Measurements from ENCODE around the gene LY86. TPM values are rescaled to one million over a fixed set of nuclear protein-coding genes. Genes with fewer than 3 reads are reported as not detected.

The LY86 gene
- total and polyA plus RNA-seq, 9 of the 15 experiments (the other 6 are each of a cell fraction or from before 2014, with no cell fraction given): 0.08 to 0.20 TPM; not detected in 7

DNA sequence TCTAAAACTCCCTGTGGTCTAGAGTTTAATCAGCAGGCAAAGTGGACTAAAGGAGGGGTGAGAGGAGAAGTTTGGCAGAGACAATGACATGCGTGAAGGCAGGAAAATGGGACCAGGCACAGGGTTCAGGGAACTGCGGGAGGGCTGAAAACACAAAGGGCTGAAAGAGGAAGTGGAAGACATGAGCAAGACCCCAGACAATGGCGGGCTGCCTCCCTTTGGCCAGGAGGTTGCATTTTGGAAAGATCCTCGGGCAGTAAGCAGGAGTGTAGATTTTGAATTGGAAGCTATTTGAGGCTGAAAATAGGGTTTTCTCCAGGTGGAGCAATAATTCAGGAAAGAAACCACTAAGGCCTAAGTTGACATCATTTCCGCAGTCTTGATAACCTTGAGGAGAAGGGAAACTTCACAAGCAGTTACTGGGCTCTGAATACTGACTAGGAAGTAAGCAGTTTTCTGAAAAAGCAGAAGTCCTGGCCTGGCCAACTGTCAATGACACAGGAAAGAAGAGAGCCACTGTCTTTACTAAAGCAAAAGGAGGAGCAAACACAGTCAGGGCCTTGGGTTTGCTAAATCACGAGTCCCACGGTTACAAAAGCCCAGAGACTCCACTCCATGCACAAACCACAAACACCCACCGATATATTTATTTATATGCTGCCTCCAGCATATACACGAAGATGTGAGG, 3.4 kb downstream of the LY86 start (continued):
- TF ChIP-seq PCBP1 (IDR thresholded peaks at IDR 0.05; ENCODE audit: low read depth, low read length, poor library complexity, severe bottlenecking) (no peak), ETV5 (CRISPR knock-in tag; IDR thresholded peaks at IDR 0.05; ENCODE audit: low read depth) (no peak), HOMEZ (CRISPR knock-in tag; IDR thresholded peaks at IDR 0.05) (no peak), ZBTB8A (IDR thresholded peaks at IDR 0.05; ENCODE audit: partially characterized antibody) (no peak), HDGF (IDR thresholded peaks at IDR 0.05) (no peak), POLR2G (IDR thresholded peaks at IDR 0.05; ENCODE audit: low read depth, low read length) (no peak), KLF6 (CRISPR knock-in tag; IDR thresholded peaks at IDR 0.05; ENCODE audit: borderline replicate concordance) (no peak), ZNF436 (CRISPR knock-in tag; IDR thresholded peaks at IDR 0.05) (no peak), ZNF518B (CRISPR knock-in tag; IDR thresholded peaks at IDR 0.05) (no peak), RFX7 (CRISPR knock-in tag; IDR thresholded peaks at IDR 0.05) (no peak), SMAD4 (CRISPR knock-in tag; conservative IDR thresholded peaks at IDR 0.05) (peak; percentile 68), ARNT (IDR thresholded peaks at IDR 0.05) (no peak), MCM2 (IDR thresholded peaks at IDR 0.05; ENCODE audit: low read depth) (no peak), HMGXB4 (CRISPR knock-in tag; IDR thresholded peaks at IDR 0.05) (no peak), KDM2B (CRISPR knock-in tag; IDR thresholded peaks at IDR 0.05) (no peak), HNRNPK (IDR thresholded peaks at IDR 0.05; ENCODE audit: low read depth, low read length, poor library complexity, severe bottlenecking) (no peak), PML (IDR thresholded peaks at IDR 0.05; ENCODE audit: low read length) (no peak)
- TF ChIP-seq, protein P1, sequence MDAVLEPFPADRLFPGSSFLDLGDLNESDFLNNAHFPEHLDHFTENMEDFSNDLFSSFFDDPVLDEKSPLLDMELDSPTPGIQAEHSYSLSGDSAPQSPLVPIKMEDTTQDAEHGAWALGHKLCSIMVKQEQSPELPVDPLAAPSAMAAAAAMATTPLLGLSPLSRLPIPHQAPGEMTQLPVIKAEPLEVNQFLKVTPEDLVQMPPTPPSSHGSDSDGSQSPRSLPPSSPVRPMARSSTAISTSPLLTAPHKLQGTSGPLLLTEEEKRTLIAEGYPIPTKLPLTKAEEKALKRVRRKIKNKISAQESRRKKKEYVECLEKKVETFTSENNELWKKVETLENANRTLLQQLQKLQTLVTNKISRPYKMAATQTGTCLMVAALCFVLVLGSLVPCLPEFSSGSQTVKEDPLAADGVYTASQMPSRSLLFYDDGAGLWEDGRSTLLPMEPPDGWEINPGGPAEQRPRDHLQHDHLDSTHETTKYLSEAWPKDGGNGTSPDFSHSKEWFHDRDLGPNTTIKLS (IDR thresholded peaks at IDR 0.05; ENCODE audit: borderline replicate concordance, low read depth): no peak
- TF ChIP-seq, protein P2, sequence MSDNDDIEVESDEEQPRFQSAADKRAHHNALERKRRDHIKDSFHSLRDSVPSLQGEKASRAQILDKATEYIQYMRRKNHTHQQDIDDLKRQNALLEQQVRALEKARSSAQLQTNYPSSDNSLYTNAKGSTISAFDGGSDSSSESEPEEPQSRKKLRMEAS (CRISPR knock-in tag; IDR thresholded peaks at IDR 0.05): no peak
